T-helper 1 cell treated with Interleukin-12 subunit alpha and Interleukin-12 subunit beta and Interleukin-4 antibody, amounts not matched to agents 30 μg/mL and 1 μg/mL, for 36 hours (primary cell): ENCODE measurements around the gene MYCL.
"Not testable (repeated sequence)": the region's sequence is repeated elsewhere in the genome, so short reads cannot be mapped to it uniquely, and the experiment has no call there.

Experiments
- H3K27ac Mint-ChIP-seq: one replicate; pipeline ENCODE4 v1.8.0; 2021; ENCODE audit warnings: mild to moderate bottlenecking, mixed read lengths
- H3K27me3 Mint-ChIP-seq: one replicate; pipeline ENCODE4 v1.8.0; 2021; ENCODE audit warnings: low read depth, mixed read lengths
- H3K36me3 Mint-ChIP-seq: one replicate; pipeline ENCODE4 v1.8.0; 2021; ENCODE audit warnings: low read depth, mixed read lengths
- H3K4me1 Mint-ChIP-seq: one replicate; pipeline ENCODE4 v1.8.0; 2021; ENCODE audit warnings: low read depth, mixed read lengths
- H3K4me3 Mint-ChIP-seq: one replicate; pipeline ENCODE4 v1.8.0; 2021; ENCODE audit warnings: mild to moderate bottlenecking, moderate library complexity, mixed read lengths
- H3K9me3 Mint-ChIP-seq: one replicate; pipeline ENCODE4 v1.8.0; 2021; ENCODE audit warnings: mixed read lengths

MYCL gene

GRCh38 chr1:39928809-39929587 lies 27.3 kb upstream of the MYCL start:
- Mint-ChIP-seq H3K4me1 (no peaks in the 10 kb centered on the region), H3K36me3 (no peaks in the 10 kb centered on the region), H3K9me3 (no peaks in the 10 kb centered on the region), H3K4me3 (no peak overlapping the region), H3K27me3 (no peaks in the 10 kb centered on the region), H3K27ac (no peak overlapping the region)

GRCh38 chr1:39927538-39927937 lies 25.8 kb upstream of the MYCL start:
- Mint-ChIP-seq H3K4me1 (no peaks in the 10 kb centered on the region), H3K36me3 (no peaks in the 10 kb centered on the region), H3K9me3 (no peaks in the 10 kb centered on the region), H3K27ac (no peak overlapping the region), H3K27me3 (no peaks in the 10 kb centered on the region), H3K4me3 (no peak overlapping the region)

- H3K9me3 Mint-ChIP-seq = no peaks in the 10 kb centered on the region
- H3K4me3 Mint-ChIP-seq = no peak overlapping the region
- no peaks in the 10 kb centered on the region for H3K27me3 Mint-ChIP-seq
- H3K4me1 Mint-ChIP-seq = no peaks in the 10 kb centered on the region
- H3K27ac Mint-ChIP-seq = no peak overlapping the region
- H3K36me3 Mint-ChIP-seq = no peaks in the 10 kb centered on the region
These were observed 25.1 kb upstream of the MYCL start for GRCh38 chr1:39926820-39927219.

GRCh38 chr1:39926343-39926793 lies 24.7 kb upstream of the MYCL start:
- Mint-ChIP-seq H3K27ac (no peak overlapping the region), H3K4me3 (no peak overlapping the region), H3K27me3 (no peaks in the 10 kb centered on the region), H3K9me3 (no peaks in the 10 kb centered on the region), H3K36me3 (no peaks in the 10 kb centered on the region), H3K4me1 (no peaks in the 10 kb centered on the region)

GRCh38 chr1:39925721-39926342 lies 24.1 kb upstream of the MYCL start:
- H3K27ac Mint-ChIP-seq = no peak overlapping the region
- no peaks in the 10 kb centered on the region for H3K4me1 Mint-ChIP-seq
- H3K36me3 Mint-ChIP-seq = no peaks in the 10 kb centered on the region
- H3K9me3 Mint-ChIP-seq = no peaks in the 10 kb centered on the region
- H3K27me3 Mint-ChIP-seq = no peaks in the 10 kb centered on the region
- no peak overlapping the region for H3K4me3 Mint-ChIP-seq

- Mint-ChIP-seq H3K36me3 (no peaks in the 10 kb centered on the region), H3K27ac (no peak overlapping the region), H3K9me3 (no peaks in the 10 kb centered on the region), H3K4me1 (no peaks in the 10 kb centered on the region), H3K27me3 (peaks cover 6% of the 10 kb centered on the region), H3K4me3 (no peak overlapping the region)
These were observed 20.6 kb upstream of the MYCL start for GRCh38 chr1:39922251-39922688.

GRCh38 chr1:39919545-39919944 lies 17.8 kb upstream of the MYCL start:
- peaks cover 8% of the 10 kb centered on the region for H3K27me3 Mint-ChIP-seq
- no peak overlapping the region for H3K4me3 Mint-ChIP-seq
- H3K4me1 Mint-ChIP-seq = no peaks in the 10 kb centered on the region
- no peaks in the 10 kb centered on the region for H3K9me3 Mint-ChIP-seq
- no peaks in the 10 kb centered on the region for H3K36me3 Mint-ChIP-seq
- H3K27ac Mint-ChIP-seq = no peak overlapping the region

GRCh38 chr1:39917825-39918224 lies 16.1 kb upstream of the MYCL start:
- Mint-ChIP-seq H3K9me3 (no peaks in the 10 kb centered on the region), H3K4me3 (no peak overlapping the region), H3K4me1 (no peaks in the 10 kb centered on the region), H3K27me3 (peaks cover 8% of the 10 kb centered on the region), H3K36me3 (no peaks in the 10 kb centered on the region), H3K27ac (no peak overlapping the region)

GRCh38 chr1:39915499-39916129 lies 13.9 kb upstream of the MYCL start:
- no peaks in the 10 kb centered on the region for H3K9me3 Mint-ChIP-seq
- H3K4me3 Mint-ChIP-seq = no peak overlapping the region
- no peak overlapping the region for H3K27ac Mint-ChIP-seq
- peaks cover 13% of the 10 kb centered on the region for H3K27me3 Mint-ChIP-seq
- H3K4me1 Mint-ChIP-seq = no peaks in the 10 kb centered on the region
- H3K36me3 Mint-ChIP-seq = no peaks in the 10 kb centered on the region

GRCh38 chr1:39913136-39913535 lies 11.4 kb upstream of the MYCL start:
- not testable (repeated sequence) for H3K4me1 Mint-ChIP-seq, H3K27ac Mint-ChIP-seq, H3K4me3 Mint-ChIP-seq, H3K36me3 Mint-ChIP-seq
- Mint-ChIP-seq H3K27me3 (peaks cover 13% of the 10 kb centered on the region), H3K9me3 (peaks cover 10% of the 10 kb centered on the region)

GRCh38 chr1:39910263-39910662 lies 8.5 kb upstream of the MYCL start:
- no peak overlapping the region for H3K4me3 Mint-ChIP-seq
- peaks cover 1% of the 10 kb centered on the region for H3K36me3 Mint-ChIP-seq
- H3K27ac Mint-ChIP-seq = no peak overlapping the region
- peaks cover 13% of the 10 kb centered on the region for H3K9me3 Mint-ChIP-seq
- H3K27me3 Mint-ChIP-seq = peaks cover 16% of the 10 kb centered on the region
- H3K4me1 Mint-ChIP-seq = no peaks in the 10 kb centered on the region

- peaks cover 13% of the 10 kb centered on the region for H3K9me3 Mint-ChIP-seq
- no peak overlapping the region for H3K27ac Mint-ChIP-seq
- no peaks in the 10 kb centered on the region for H3K4me1 Mint-ChIP-seq
- H3K4me3 Mint-ChIP-seq = no peak overlapping the region
- peaks cover 28% of the 10 kb centered on the region for H3K27me3 Mint-ChIP-seq
- peaks cover 1% of the 10 kb centered on the region for H3K36me3 Mint-ChIP-seq
These were observed 6.8 kb upstream of the MYCL start for GRCh38 chr1:39908534-39908933.

- H3K4me3 Mint-ChIP-seq = no peak overlapping the region
- H3K4me1 Mint-ChIP-seq = no peaks in the 10 kb centered on the region
- peaks cover 35% of the 10 kb centered on the region for H3K27me3 Mint-ChIP-seq
- peaks cover 1% of the 10 kb centered on the region for H3K36me3 Mint-ChIP-seq
- H3K27ac Mint-ChIP-seq = no peak overlapping the region
- H3K9me3 Mint-ChIP-seq = peaks cover 13% of the 10 kb centered on the region
These were observed 6.1 kb upstream of the MYCL start for GRCh38 chr1:39907528-39908453.

GRCh38 chr1:39905172-39905571 lies 3.5 kb upstream of the MYCL start:
- Mint-ChIP-seq H3K27ac (no peak overlapping the region), H3K27me3 (peaks cover 43% of the 10 kb centered on the region), H3K4me1 (peaks cover 3% of the 10 kb centered on the region), H3K9me3 (peaks cover 13% of the 10 kb centered on the region), H3K4me3 (no peak overlapping the region), H3K36me3 (peaks cover 1% of the 10 kb centered on the region)
